Activated CD4-positive, alpha-beta T cell treated with anti-CD3 and anti-CD28 coated beads, Interleukin-2, Interleukin-4, amounts not matched to agents 100 ng/mL and 50 ng/mL, durations not matched to agents 16 hours and 8 hours (primary cell): ENCODE data around the gene SEMA5A.

Experiments used
- DNase-seq: peaks from one replicate; pipeline ENCODE4 v3.0.0-alpha.2; 2020; ENCODE audit warnings: low spot score

The SEMA5A gene

GRCh38 chr5:9399094-9399493 lies 146.8 kb downstream of the SEMA5A start:
- DNase-seq, result no peak

- DNase-seq, result no peak
Measured at GRCh38 chr5:9398227-9398626, 147.6 kb downstream of the SEMA5A start.

- no peak for DNase-seq
Measured at GRCh38 chr5:9396285-9396770, 149.5 kb downstream of the SEMA5A start.

GRCh38 chr5:9395706-9396105 lies 150.2 kb downstream of the SEMA5A start:
- no peak for DNase-seq

GRCh38 chr5:9394221-9394620 lies 151.7 kb downstream of the SEMA5A start:
- DNase-seq, result no peak

- no peak for DNase-seq
Measured at GRCh38 chr5:9392625-9393024, 153.2 kb downstream of the SEMA5A start.

GRCh38 chr5:9391080-9391479 lies 154.8 kb downstream of the SEMA5A start:
- no peak for DNase-seq

GRCh38 chr5:9390113-9390512 lies 155.8 kb downstream of the SEMA5A start:
- no peak for DNase-seq

- no peak for DNase-seq
Measured at GRCh38 chr5:9388941-9389674, 156.8 kb downstream of the SEMA5A start.

GRCh38 chr5:9387879-9388278 lies 158.0 kb downstream of the SEMA5A start:
- DNase-seq, result no peak

GRCh38 chr5:9386945-9387344 lies 158.9 kb downstream of the SEMA5A start:
- no peak for DNase-seq

- no peak for DNase-seq
Measured at GRCh38 chr5:9382522-9382921, 163.4 kb downstream of the SEMA5A start.

- no peak for DNase-seq
Measured at GRCh38 chr5:9381464-9381863, 164.4 kb downstream of the SEMA5A start.

GRCh38 chr5:9380109-9380508 lies 165.8 kb downstream of the SEMA5A start:
- DNase-seq, result no peak

GRCh38 chr5:9376363-9377117 lies 169.3 kb downstream of the SEMA5A start:
- no peak for DNase-seq

- no peak for DNase-seq
Measured at GRCh38 chr5:9375756-9376155, 170.1 kb downstream of the SEMA5A start.

GRCh38 chr5:9374025-9374424 lies 171.8 kb downstream of the SEMA5A start:
- no peak for DNase-seq

- no peak for DNase-seq
Measured at GRCh38 chr5:9373571-9373970, 172.3 kb downstream of the SEMA5A start.

GRCh38 chr5:9370256-9370655 lies 175.6 kb downstream of the SEMA5A start:
- no peak for DNase-seq

GRCh38 chr5:9365512-9365911 lies 180.4 kb downstream of the SEMA5A start:
- DNase-seq, result no peak

- no peak for DNase-seq
Measured at GRCh38 chr5:9363449-9363848, 182.4 kb downstream of the SEMA5A start.

- peak; percentile 16 for DNase-seq
Measured at GRCh38 chr5:9363026-9363425, 182.8 kb downstream of the SEMA5A start.

GRCh38 chr5:9362600-9362999 lies 183.3 kb downstream of the SEMA5A start:
- no peak for DNase-seq
